Mesothelial cell of epicardium (in vitro differentiated cells): ENCODE results near the gene ACVR2B. TPM values are rescaled to one million over a fixed set of nuclear protein-coding genes. Genes with fewer than 3 reads are reported as not detected.

Experiments
- DNase-seq, 2 experiments: peaks; one replicate each; pipeline ENCODE4 v3.0.0; 2021; ENCODE audit warnings: low spot score in 2 of 2; ENCODE audit not compliant: unreplicated experiment in 2 of 2
- H3K27ac Mint-ChIP-seq: 2 replicates; pipeline ENCODE4 v1.8.0; 2021; ENCODE audit warnings: mixed read lengths
- H3K27me3 Mint-ChIP-seq: 2 replicates; pipeline ENCODE4 v1.8.0; 2021; ENCODE audit warnings: low read depth, mixed read lengths
- H3K36me3 Mint-ChIP-seq: 2 replicates; pipeline ENCODE4 v1.8.0; 2021; ENCODE audit warnings: mixed read lengths
- H3K4me1 Mint-ChIP-seq: 2 replicates; pipeline ENCODE4 v1.8.0; 2021; ENCODE audit warnings: mixed read lengths
- H3K4me3 Mint-ChIP-seq: 2 replicates; pipeline ENCODE4 v1.8.0; 2021; ENCODE audit warnings: mild to moderate bottlenecking, moderate library complexity, mixed read lengths
- H3K9me3 Mint-ChIP-seq: 2 replicates; pipeline ENCODE4 v1.8.0; 2021; ENCODE audit warnings: mixed read lengths
- CTCF ChIP-seq: fragments of 200-600 bp; sonication (generic); IDR thresholded peaks from one replicate; pipeline ENCODE4 v1.5.0; 2021; ENCODE audit warnings: antibody characterized with exemption; ENCODE audit not compliant: unreplicated experiment
- total RNA-seq: library from RNA; stranded (reverse); gene quantifications from 3 replicates; pipeline ENCODE4 v1.2.1, GENCODE V29; 2021

Gene ACVR2B
- total RNA-seq, 1 donor from 2014 or later, result 50.4 TPM

- peaks cover 1% of the 10 kb centered on the region for H3K9me3 Mint-ChIP-seq
- DNase-seq, result no peak
These were observed 22.0 kb downstream of the ACVR2B start for GRCh38 chr3:38475716-38476115.

GRCh38 chr3:38476157-38476756 is 22.6 kb downstream of the ACVR2B start:
- H3K9me3 Mint-ChIP-seq, result no peaks in the 10 kb centered on the region
- peaks cover 15% of the 10 kb centered on the region for H3K4me1 Mint-ChIP-seq
- H3K27ac Mint-ChIP-seq, result peak overlapping the region; percentile 12
- H3K27me3 Mint-ChIP-seq, result no peaks in the 10 kb centered on the region
- no peak for DNase-seq
- no peak for TF ChIP-seq CTCF
- no peak overlapping the region for H3K4me3 Mint-ChIP-seq
- peaks cover 5% of the 10 kb centered on the region for H3K36me3 Mint-ChIP-seq

More at GRCh38 chr3:38475716-38476115, 22.0 kb downstream of the ACVR2B start:
- peaks cover 15% of the 10 kb centered on the region for H3K4me1 Mint-ChIP-seq
- H3K4me3 Mint-ChIP-seq, result no peak overlapping the region
- peaks cover 4% of the 10 kb centered on the region for H3K36me3 Mint-ChIP-seq
- no peaks in the 10 kb centered on the region for H3K27me3 Mint-ChIP-seq
- TF ChIP-seq CTCF, result no peak
- H3K27ac Mint-ChIP-seq, result no peak overlapping the region

GRCh38 chr3:38477057-38477820 is 23.5 kb downstream of the ACVR2B start:
- H3K27me3 Mint-ChIP-seq, result no peaks in the 10 kb centered on the region
- H3K27ac Mint-ChIP-seq, result no peak overlapping the region
- H3K9me3 Mint-ChIP-seq, result no peaks in the 10 kb centered on the region
- H3K4me1 Mint-ChIP-seq, result peaks cover 15% of the 10 kb centered on the region
- TF ChIP-seq CTCF, result no peak
- DNase-seq, result no peak
- H3K4me3 Mint-ChIP-seq, result no peak overlapping the region
- H3K36me3 Mint-ChIP-seq, result peaks cover 11% of the 10 kb centered on the region

- no peak overlapping the region for H3K4me3 Mint-ChIP-seq
- H3K9me3 Mint-ChIP-seq, result no peaks in the 10 kb centered on the region
- H3K4me1 Mint-ChIP-seq, result peaks cover 11% of the 10 kb centered on the region
- DNase-seq, result no peak
- no peak for TF ChIP-seq CTCF
- no peak overlapping the region for H3K27ac Mint-ChIP-seq
- peaks cover 17% of the 10 kb centered on the region for H3K36me3 Mint-ChIP-seq
- no peaks in the 10 kb centered on the region for H3K27me3 Mint-ChIP-seq
These were observed 24.3 kb downstream of the ACVR2B start for GRCh38 chr3:38477839-38478450.

- H3K27ac Mint-ChIP-seq, result no peak overlapping the region
- no peak overlapping the region for H3K4me3 Mint-ChIP-seq
- no peak for TF ChIP-seq CTCF
- peaks cover 22% of the 10 kb centered on the region for H3K36me3 Mint-ChIP-seq
- no peaks in the 10 kb centered on the region for H3K27me3 Mint-ChIP-seq
- no peak for DNase-seq
- H3K4me1 Mint-ChIP-seq, result peaks cover 5% of the 10 kb centered on the region
- no peaks in the 10 kb centered on the region for H3K9me3 Mint-ChIP-seq
These were observed 25.2 kb downstream of the ACVR2B start for GRCh38 chr3:38478901-38479300.
